ENCODE results near the gene PLCH2.

PLCH2 gene

GRCh38 chr1:2462819-2463218 lies 13.3 kb upstream of the PLCH2 start:
- Histone ChIP-seq H3K4me2 (ENCODE audit: insufficient read depth, low read length) (no peak overlapping the region), H3K27ac (ENCODE audit: low read length) (no peak overlapping the region), H3K9ac (ENCODE audit: low read depth, low read length) (no peak overlapping the region), H3K9me3 (ENCODE audit: insufficient read depth, low read length, severe bottlenecking) (no peaks in the 10 kb centered on the region), H3K4me1 (ENCODE audit: insufficient read depth, low read length) (no peaks in the 10 kb centered on the region), H2AFZ (ENCODE audit: low read depth, low read length) (no peak overlapping the region), H3K79me2 (ENCODE audit: insufficient read depth, low read length) (no peaks in the 10 kb centered on the region), H4K20me1 (ENCODE audit: insufficient read depth, low read length) (peaks cover 17% of the 10 kb centered on the region), H3K36me3 (ENCODE audit: insufficient read depth, low read length) (no peaks in the 10 kb centered on the region), H3K27me3 (ENCODE audit: insufficient read depth, low read length, poor library complexity) (no peaks in the 10 kb centered on the region), H3K4me3 (ENCODE audit: low read depth in 1 of 2, low read length in 2 of 2) (no peak overlapping the region)
- ATAC-seq (ENCODE audit: insufficient read depth, low read depth) (no peak), DNase-seq (no peak)
- no peak for TF ChIP-seq CTCF (IDR thresholded peaks at IDR 0.05; ENCODE audit: borderline replicate concordance, extremely low read depth, low read length, poor library complexity, severe bottlenecking)
- no peak for TF ChIP-seq EZH2 (IDR thresholded peaks at IDR 0.05; ENCODE audit: borderline replicate concordance, low read depth, low read length, severe bottlenecking)

GRCh38 chr1:2463396-2463795 lies 12.7 kb upstream of the PLCH2 start:
- Histone ChIP-seq H3K27me3 (ENCODE audit: insufficient read depth, low read length, poor library complexity) (no peaks in the 10 kb centered on the region), H3K4me2 (ENCODE audit: insufficient read depth, low read length) (no peak overlapping the region), H2AFZ (ENCODE audit: low read depth, low read length) (no peak overlapping the region)

GRCh38 chr1:2465371-2466269 lies 10.5 kb upstream of the PLCH2 start:
- H3K9me3 ChIP-seq (ENCODE audit: insufficient read depth, low read length, severe bottlenecking), result no peaks in the 10 kb centered on the region
- ATAC-seq (ENCODE audit: insufficient read depth, low read depth) (no peak), DNase-seq (no peak)
- H3K4me3 ChIP-seq (ENCODE audit: low read depth in 1 of 2, low read length in 2 of 2), result no peak overlapping the region
- H4K20me1 ChIP-seq (ENCODE audit: insufficient read depth, low read length), result peaks cover 39% of the 10 kb centered on the region
- H3K4me2 ChIP-seq (ENCODE audit: insufficient read depth, low read length), result no peak overlapping the region
- H3K9ac ChIP-seq (ENCODE audit: low read depth, low read length), result no peak overlapping the region
- no peaks in the 10 kb centered on the region for H3K27me3 ChIP-seq (ENCODE audit: insufficient read depth, low read length, poor library complexity)
- no peaks in the 10 kb centered on the region for H3K4me1 ChIP-seq (ENCODE audit: insufficient read depth, low read length)
- no peaks in the 10 kb centered on the region for H3K36me3 ChIP-seq (ENCODE audit: insufficient read depth, low read length)
- TF ChIP-seq EZH2 (IDR thresholded peaks at IDR 0.05; ENCODE audit: borderline replicate concordance, low read depth, low read length, severe bottlenecking) (no peak), CTCF (IDR thresholded peaks at IDR 0.05; ENCODE audit: borderline replicate concordance, extremely low read depth, low read length, poor library complexity, severe bottlenecking) (no peak)
- H3K79me2 ChIP-seq (ENCODE audit: insufficient read depth, low read length), result no peaks in the 10 kb centered on the region
- no peak overlapping the region for H3K27ac ChIP-seq (ENCODE audit: low read length)
- H2AFZ ChIP-seq (ENCODE audit: low read depth, low read length), result no peak overlapping the region

More at GRCh38 chr1:2463396-2463795, 12.7 kb upstream of the PLCH2 start:
- TF ChIP-seq EZH2 (IDR thresholded peaks at IDR 0.05; ENCODE audit: borderline replicate concordance, low read depth, low read length, severe bottlenecking) (no peak), CTCF (IDR thresholded peaks at IDR 0.05; ENCODE audit: borderline replicate concordance, extremely low read depth, low read length, poor library complexity, severe bottlenecking) (no peak)
- DNase-seq (no peak), ATAC-seq (ENCODE audit: insufficient read depth, low read depth) (no peak)
- Histone ChIP-seq H3K27ac (ENCODE audit: low read length) (no peak overlapping the region), H3K9ac (ENCODE audit: low read depth, low read length) (no peak overlapping the region), H3K4me3 (ENCODE audit: low read depth in 1 of 2, low read length in 2 of 2) (no peak overlapping the region), H3K79me2 (ENCODE audit: insufficient read depth, low read length) (no peaks in the 10 kb centered on the region), H3K4me1 (ENCODE audit: insufficient read depth, low read length) (no peaks in the 10 kb centered on the region), H3K9me3 (ENCODE audit: insufficient read depth, low read length, severe bottlenecking) (no peaks in the 10 kb centered on the region), H3K36me3 (ENCODE audit: insufficient read depth, low read length) (no peaks in the 10 kb centered on the region), H4K20me1 (ENCODE audit: insufficient read depth, low read length) (peaks cover 22% of the 10 kb centered on the region)

Measured in DND-41 (cell line).